Measurements from ENCODE around the gene GPHA2.

GPHA2 gene

GRCh38 chr11:64910451-64911093, 25.1 kb downstream of the GPHA2 start:
- no peak for DNase-seq (ENCODE audit: low read depth in 2 of 2)

- no peak for DNase-seq (ENCODE audit: low read depth in 2 of 2)
Measured at GRCh38 chr11:64909653-64910343, 25.9 kb downstream of the GPHA2 start.

- DNase-seq (ENCODE audit: low read depth in 2 of 2), result no peak
Measured at GRCh38 chr11:64908766-64909165, 26.9 kb downstream of the GPHA2 start.

- no peak for DNase-seq (ENCODE audit: low read depth in 2 of 2)
Measured at GRCh38 chr11:64906314-64906635, 29.4 kb downstream of the GPHA2 start.

- no peak for DNase-seq (ENCODE audit: low read depth in 2 of 2)
Measured at GRCh38 chr11:64905516-64906313, 30.0 kb downstream of the GPHA2 start.

GRCh38 chr11:64903291-64903833, 32.3 kb downstream of the GPHA2 start:
- DNase-seq (ENCODE audit: low read depth in 2 of 2), result no peak

- DNase-seq (ENCODE audit: low read depth in 2 of 2), result no peak
Measured at GRCh38 chr11:64902102-64902900, 33.4 kb downstream of the GPHA2 start.

GRCh38 chr11:64900774-64901173, 34.9 kb downstream of the GPHA2 start:
- no peak for DNase-seq (ENCODE audit: low read depth in 2 of 2)

GRCh38 chr11:64900263-64900678, 35.4 kb downstream of the GPHA2 start:
- no peak for DNase-seq (ENCODE audit: low read depth in 2 of 2)

- DNase-seq (ENCODE audit: low read depth in 2 of 2), result no peak
Measured at GRCh38 chr11:64898541-64898940, 37.2 kb downstream of the GPHA2 start.

GRCh38 chr11:64898076-64898445, 37.6 kb downstream of the GPHA2 start:
- DNase-seq (ENCODE audit: low read depth in 2 of 2), result no peak

GRCh38 chr11:64897381-64898075, 38.2 kb downstream of the GPHA2 start:
- DNase-seq (ENCODE audit: low read depth in 2 of 2), result no peak

- DNase-seq (ENCODE audit: low read depth in 2 of 2), result no peak
Measured at GRCh38 chr11:64896448-64897022, 39.2 kb downstream of the GPHA2 start.

- DNase-seq (ENCODE audit: low read depth in 2 of 2), result no peak
Measured at GRCh38 chr11:64894812-64895452, 40.8 kb downstream of the GPHA2 start.

GRCh38 chr11:64894070-64894811, 41.5 kb downstream of the GPHA2 start:
- DNase-seq (ENCODE audit: low read depth in 2 of 2), result no peak

GRCh38 chr11:64893194-64894069, 42.3 kb downstream of the GPHA2 start:
- no peak for DNase-seq (ENCODE audit: low read depth in 2 of 2)

- DNase-seq (ENCODE audit: low read depth in 2 of 2), result no peak
Measured at GRCh38 chr11:64892838-64893193, 42.9 kb downstream of the GPHA2 start.

GRCh38 chr11:64892411-64892831, 43.3 kb downstream of the GPHA2 start:
- DNase-seq (ENCODE audit: low read depth in 2 of 2), result no peak

GRCh38 chr11:64891880-64892279, 43.8 kb downstream of the GPHA2 start:
- no peak for DNase-seq (ENCODE audit: low read depth in 2 of 2)
